GM19043 (cell line): ENCODE results near the gene ELANE.
"Not testable (repeated sequence)": the region's sequence is repeated elsewhere in the genome, so short reads cannot be mapped to it uniquely, and the experiment has no call there.

Source experiments
- ATAC-seq: cut with Tn5 transposase; IDR thresholded peaks from one replicate; pipeline ENCODE4 v1.9.1; 2021; ENCODE audit warnings: low read depth; ENCODE audit not compliant: unreplicated experiment

ELANE gene

DNA sequence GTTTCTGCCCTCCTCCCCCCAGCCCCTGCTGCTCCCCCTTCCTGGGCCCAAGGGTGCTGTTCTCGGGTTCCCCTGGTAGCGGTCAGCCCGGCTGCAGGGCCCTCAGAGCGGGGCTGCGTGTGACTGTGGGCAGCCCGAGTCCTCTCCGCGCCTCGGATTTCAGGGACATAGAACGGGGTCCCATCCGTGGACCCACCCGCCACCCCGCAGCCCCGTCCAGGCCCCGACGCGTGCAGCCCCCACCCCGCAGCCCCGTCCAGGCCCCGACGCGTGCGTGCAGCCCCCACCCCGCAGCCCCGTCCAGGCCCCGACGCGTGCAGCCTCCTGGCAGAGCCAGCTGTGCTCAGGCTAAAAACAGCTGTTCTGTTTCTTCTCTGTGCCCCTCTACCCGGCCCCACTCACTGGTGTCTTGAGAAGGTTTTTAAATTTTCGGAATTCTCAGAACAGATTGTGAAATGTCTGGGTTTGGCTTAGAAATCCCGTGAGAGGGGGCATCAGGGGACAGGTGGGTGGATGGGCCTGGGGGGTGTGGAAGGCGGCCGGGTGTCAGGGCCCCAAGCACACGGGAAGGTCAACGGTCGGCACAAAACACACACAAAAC lies 16.8 kb upstream of the ELANE start:
- ATAC-seq, result no peak

DNA sequence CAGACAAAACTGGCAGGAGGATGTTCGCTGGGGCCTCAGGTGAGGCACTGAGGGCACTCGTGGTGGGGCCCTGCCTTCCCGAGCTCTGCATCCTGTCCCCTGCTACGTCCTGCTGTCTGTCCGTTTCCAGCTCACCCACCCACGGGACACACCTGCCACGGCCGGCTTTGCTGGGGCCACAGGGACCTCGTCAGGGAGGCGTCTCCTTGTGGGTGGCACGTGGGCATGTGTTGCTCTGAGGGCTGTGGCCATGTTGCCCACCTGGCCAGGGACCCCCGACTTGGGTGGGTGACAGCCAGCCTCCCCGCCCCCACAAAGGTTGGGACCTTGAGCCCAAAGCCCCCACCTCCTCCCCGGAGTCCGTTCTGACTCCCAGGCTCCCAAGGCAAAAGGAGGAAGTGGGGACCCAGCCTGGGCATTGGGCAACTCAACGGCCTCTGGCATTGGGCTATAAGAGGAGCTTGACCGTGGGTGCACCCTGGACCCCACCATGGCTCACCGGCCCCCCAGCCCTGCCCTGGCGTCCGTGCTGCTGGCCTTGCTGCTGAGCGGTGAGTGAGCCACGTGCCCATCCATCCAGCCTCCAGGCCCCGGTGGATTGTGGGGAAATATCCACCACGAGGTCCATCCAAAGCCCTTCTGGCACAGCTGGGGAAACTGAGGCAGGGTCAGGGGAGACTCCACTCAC lies 11.4 kb upstream of the ELANE start, which contains the start of gene PRTN3:
Gene PRTN3 (plus strand): TSS at position 481 of the 688 bp plus-strand sequence. CDS start 10 bp downstream, at position 491.
- ATAC-seq, result no peak

DNA sequence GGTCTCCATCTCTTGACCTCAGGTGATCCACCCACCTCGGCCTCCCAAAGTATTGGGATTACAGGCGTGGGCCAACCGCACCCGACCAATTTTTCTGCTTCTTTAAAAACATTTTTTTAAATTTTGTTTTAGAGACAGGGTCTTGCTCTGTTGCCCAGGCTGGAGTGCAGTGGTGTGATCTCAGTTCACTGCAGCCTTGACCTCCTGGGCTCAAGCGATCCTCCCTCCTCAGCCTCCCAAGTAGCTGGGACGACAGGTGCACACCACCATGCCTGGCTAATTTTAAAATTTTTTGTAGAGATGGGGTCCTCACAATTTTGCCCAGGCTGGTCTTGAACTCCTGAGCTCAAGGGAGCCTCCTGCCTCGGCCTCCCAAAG lies 9.3 kb upstream of the ELANE start:
- not testable (repeated sequence) for ATAC-seq

DNA sequence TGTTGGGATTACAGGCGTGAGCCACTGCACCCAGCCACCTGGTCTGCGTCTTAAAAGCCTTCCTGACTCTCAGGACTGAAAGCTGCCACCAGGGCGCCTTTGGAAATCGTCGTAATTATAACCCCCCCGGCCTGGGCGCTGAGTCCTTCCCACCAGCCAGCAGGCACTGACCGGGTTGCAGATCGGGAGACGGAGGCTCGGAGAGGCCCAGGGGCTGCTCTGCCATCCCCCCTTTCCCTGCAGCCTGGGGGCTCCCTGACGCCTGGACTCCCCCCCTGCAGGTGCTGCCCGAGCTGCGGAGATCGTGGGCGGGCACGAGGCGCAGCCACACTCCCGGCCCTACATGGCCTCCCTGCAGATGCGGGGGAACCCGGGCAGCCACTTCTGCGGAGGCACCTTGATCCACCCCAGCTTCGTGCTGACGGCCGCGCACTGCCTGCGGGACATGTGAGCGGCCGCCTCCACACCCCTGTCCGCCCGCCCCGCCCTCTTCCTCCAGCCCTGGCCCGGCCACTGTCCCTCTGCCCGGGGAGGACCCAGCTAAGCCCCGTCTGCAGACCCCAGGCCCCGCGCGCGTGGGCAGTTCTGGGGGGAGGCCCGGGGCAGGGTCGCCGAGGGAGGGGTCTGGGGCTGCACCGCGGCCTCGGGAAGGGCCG lies 8.8 kb upstream of the ELANE start:
- no peak for ATAC-seq

DNA sequence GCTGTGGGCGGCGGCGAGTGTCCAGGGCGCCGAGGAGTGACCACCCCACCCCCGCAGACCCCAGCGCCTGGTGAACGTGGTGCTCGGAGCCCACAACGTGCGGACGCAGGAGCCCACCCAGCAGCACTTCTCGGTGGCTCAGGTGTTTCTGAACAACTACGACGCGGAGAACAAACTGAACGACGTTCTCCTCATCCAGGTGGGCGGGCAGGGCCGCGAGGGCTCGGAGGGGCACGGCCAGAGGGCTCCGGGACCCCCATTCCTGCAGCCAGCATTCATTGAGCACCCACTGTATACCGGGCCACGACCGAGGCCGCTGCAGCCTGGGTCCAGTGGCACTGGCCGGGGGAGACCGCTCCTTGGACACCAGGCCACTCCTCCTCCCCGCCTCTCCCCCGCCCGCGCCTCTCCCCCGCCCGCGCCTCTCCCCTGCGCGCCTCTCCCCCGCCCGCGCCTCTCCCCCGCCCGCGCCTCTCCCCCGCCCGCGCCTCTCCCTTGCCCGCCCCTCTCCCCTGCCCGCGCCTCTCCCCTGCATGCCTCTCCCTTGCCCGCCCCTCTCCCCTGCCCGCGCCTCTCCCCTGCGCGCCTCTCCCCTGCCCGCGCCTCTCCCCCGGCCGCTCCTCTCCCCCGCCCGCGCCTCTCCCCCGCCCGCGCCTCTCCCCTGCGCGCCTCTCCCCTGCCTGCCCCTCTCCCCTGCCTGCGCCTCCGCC lies 8.1 kb upstream of the ELANE start:
- no peak for ATAC-seq

DNA sequence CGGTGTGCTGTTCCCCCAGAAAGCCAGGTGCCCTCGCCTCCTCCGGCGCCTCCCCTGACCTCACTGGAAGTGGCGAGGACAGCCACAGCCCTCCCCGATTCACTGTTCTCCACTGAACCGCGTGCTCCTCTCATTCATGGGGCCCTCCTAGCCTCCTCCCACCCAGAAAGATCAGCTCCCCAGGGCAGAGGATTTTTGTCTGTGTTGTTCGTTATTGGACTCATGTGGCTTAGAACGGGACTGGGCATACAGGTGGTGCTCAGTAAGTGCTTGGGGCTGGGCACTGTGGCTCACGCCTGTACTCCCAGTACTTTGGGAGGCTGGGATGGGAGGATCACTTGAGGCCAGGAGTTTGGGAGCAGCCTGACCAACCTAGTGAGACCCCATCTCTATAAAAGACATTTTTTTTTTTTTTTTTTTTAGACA lies 7.5 kb upstream of the ELANE start:
- no peak for ATAC-seq

DNA sequence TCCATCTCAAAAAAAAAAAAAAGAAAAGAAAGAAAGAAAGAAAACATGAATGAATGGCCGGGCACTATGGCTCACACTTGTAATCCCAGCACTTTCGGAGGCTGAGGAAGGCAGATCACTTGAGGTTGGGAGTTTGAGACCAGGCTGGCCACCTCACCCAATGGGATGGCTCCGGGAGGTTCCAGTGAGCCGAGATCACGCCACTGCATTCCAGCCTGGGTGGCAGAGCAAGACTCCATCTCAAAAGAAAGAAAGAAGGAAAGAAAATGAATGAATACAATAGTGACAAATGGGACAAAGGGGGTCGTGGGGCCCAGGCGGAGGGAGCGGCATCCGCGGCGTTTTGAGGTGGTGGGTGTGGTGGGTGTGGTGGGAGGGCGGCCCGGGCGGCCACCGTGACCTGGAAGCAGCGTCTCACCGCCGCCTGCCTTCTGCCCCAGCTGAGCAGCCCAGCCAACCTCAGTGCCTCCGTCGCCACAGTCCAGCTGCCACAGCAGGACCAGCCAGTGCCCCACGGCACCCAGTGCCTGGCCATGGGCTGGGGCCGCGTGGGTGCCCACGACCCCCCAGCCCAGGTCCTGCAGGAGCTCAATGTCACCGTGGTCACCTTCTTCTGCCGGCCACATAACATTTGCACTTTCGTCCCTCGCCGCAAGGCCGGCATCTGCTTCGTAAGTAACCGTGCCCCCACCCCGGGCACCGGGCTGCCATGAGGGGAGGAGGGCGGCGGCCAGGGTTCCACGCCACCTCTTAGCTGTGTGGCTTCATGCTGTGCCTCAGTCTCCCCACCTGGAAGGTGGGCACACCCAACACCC lies 6.2 kb upstream of the ELANE start:
- no peak for ATAC-seq

DNA sequence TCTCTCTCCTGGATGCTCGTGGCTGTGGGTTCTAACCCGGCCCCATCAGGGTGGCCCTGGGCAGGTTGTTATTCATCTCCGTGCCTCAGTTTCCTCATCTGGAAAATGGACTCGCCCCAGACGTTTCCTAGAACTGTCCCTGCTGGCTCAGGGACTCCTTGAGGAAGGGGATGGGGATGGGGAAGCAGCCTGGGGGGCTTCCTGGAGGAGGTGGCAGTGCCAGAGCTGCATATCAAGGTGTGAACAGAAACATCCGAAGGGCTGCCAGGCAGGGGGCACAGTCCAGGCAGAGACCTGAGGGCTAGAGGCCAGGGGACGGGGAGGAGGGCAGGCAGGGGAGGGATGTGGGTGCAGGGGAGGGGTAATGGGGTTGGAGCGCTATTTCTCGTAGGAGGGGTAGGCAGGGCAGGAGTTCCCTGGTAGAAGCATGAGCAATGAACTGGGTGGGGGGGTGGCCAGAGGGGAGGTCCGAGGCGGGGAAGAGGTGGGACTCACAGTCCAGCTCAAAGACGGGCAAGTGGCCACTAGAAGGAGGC lies 3.6 kb upstream of the ELANE start:
- no peak for ATAC-seq

DNA sequence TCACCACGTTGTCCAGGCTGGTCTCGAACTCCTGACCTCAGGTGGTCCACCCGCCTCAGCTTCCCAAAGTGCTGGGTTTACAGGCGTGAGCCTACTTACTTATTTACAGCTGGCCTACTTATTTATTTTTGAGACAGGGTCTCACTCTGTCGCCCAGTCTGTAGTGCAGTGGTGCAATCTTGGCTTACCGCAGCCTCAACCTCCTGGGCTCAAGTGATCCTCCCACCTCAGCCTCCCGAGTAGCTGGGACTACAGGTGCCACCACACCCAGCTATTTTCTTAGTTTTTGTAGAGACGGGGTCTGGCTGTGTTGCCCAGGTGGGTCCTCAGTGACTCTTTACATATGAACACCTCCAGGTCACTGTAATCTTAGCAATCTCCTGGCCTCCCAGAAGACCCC lies 2.9 kb upstream of the ELANE start:
- not testable (repeated sequence) for ATAC-seq

DNA sequence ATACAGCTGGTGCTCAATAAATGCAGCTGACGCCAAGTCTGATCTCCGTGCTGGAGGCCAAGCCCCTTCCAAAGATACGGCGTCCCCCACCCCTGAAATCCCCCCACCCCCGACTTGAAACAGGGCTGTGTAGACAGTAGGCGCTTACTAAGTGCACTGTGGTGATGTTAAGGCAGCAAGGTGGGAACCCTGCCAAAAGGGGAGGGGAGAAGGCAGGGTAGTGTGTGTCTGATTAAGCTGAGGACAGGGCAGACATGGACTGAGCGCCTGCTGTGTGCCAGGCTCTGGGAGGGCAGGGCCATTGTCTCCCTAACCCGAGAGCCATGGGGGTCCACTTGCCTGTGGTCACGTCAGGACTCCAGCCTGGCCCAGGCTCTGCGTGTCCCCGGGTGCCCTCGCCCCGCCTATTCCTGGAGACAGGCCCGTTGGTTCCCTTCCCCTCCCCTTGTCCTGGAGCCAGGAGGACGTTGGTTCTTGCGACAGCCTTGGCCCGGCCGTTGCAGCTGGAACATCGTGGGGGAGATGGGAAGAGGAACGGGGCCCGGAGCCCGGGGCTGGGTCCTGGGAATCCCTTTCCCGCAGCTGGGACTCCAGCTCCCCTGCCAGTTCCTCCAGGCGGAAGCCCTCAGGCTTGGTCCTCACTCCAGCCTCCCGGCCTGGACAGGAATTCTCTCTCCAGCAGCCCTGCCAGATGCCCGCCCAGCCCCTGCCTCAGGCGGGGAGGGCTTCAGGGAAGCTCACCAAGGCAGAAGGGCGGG lies 1.7 kb upstream of the ELANE start:
- ATAC-seq, result no peak

DNA sequence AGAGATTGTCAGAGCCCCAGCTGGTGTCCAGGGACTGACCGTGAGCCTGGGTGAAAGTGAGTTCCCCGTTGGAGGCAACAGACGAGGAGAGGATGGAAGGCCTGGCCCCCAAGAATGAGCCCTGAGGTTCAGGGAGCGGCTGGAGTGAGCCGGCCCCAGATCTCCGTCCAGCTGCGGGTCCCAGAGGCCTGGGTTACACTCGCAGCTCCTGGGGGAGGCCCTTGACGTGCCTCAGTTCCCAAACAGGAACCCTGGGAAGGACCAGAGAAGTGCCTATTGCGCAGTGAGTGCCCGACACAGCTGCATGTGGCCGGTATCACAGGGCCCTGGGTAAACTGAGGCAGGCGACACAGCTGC lies 1.1 kb upstream of the ELANE start:
- no peak for ATAC-seq

DNA sequence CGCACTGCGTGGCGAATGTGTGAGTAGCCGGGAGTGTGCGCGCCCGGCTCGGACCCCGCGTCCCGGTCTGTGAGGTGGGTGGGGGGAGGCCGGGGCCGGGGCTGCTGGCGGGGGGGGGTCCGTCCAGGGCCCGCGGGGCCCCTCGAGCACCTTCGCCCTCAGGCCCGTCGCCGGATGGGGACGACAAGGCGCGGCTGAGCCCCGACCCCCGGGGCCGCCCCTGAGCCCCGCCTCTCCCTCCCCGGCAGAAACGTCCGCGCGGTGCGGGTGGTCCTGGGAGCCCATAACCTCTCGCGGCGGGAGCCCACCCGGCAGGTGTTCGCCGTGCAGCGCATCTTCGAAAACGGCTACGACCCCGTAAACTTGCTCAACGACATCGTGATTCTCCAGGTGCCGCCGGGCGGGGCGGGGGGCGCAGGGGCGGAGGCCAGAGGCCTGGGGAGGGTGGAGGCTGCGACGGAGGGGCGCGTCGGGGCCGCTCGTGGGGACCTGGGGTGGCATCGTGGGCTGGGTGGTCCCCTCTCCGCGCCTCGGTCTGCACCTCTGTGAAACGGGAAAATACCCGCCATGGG lies 997 bp downstream of the ELANE start:
- ATAC-seq, result no peak

DNA sequence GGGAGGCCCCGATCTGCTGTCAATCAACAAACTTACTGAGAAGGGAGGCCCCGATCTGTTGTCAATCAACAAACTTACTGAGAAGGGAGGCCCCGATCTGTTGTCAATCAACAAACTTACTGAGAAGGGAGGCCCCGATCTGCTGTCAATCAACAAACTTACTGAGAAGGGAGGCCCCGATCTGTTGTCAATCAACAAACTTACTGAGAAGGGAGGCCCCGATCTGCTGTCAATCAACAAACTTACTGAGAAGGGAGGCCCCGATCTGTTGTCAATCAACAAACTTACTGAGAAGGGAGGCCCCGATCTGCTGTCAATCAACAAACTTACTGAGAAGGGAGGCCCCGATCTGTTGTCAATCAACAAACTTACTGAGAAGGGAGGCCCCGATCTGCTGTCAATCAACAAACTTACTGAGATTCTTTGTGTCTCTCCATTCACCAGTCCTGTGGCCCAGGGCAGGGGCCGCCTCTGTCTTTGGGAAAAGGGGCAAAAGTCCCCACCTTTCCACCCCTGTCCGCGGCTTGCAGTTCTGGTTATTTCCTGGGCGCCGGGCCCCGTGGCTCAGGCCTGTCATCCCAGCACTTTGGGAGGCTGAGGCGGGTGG lies 1.6 kb downstream of the ELANE start:
- ATAC-seq, result not testable (repeated sequence)

DNA sequence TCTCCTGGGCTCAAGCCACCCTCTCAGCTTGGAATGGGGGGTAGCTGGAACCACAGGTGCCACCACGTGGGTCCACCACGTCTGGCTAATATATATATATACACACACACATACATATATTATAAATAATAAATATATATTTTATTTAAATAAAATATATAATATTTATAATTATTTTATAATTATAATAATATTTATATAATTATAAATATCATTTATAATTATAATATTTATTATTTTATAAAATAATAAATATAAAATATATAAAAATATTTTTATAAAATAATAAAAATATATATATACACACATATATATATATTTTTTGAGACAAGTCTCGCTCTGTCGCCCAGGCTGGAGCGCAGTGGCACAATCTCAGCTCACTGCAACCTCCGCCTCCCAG lies 2.4 kb downstream of the ELANE start:
- no peak for ATAC-seq

DNA sequence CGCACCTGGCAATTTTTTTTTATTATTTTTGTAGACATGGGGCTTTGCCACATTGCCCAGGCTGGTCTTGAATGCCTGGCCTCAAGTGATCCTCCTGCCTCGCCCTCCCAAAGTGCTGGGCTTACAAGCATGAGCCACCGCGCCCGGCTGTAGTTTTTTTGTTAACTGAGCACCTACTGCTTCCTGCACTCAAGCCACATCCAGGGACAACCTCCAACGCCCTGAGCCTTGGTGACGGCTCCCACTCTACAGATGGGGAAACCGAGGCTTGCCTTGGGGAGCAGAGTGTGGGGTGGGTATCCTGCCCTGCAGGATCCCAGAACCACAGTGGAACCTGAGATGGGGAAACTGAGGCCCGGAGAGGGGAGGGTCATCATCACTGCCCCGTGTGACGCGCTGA lies 3.0 kb downstream of the ELANE start:
- no peak for ATAC-seq

DNA sequence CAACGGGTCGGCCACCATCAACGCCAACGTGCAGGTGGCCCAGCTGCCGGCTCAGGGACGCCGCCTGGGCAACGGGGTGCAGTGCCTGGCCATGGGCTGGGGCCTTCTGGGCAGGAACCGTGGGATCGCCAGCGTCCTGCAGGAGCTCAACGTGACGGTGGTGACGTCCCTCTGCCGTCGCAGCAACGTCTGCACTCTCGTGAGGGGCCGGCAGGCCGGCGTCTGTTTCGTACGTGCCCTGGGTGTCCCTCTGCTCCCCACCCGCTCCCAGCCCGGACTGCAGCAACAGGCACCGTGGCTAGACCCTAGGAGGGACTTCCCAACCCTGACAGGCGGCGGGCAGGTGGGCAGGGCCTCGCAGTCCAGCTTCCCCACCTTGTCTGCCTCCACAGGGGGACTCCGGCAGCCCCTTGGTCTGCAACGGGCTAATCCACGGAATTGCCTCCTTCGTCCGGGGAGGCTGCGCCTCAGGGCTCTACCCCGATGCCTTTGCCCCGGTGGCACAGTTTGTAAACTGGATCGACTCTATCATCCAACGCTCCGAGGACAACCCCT lies 3.5 kb downstream of the ELANE start:
- no peak for ATAC-seq

DNA sequence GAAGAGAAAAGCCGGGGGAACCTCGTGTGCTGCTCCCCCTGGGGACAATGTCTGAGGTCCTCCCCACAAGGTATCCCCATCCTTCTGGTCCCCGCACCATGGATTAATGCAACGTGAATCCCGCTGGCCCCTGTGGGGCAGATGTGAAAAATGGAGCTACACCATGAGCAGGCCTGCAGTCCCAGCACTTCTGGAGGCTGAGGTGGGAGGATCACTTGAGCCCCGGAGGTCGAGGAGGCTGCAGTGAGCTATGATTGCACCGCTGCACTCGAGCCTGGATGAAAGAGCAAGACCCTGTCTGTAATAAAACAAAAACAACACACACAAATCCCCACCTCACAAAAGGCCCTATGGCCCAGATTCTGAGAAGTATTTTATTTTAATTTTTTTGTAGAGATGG lies 6.2 kb downstream of the ELANE start:
- ATAC-seq, result no peak
